K562 (cell line): ENCODE data around the gene CHD5.

Experiments used
- CREB1 ChIP-seq, 2 experiments: sonication (generic) in 1 of 2; formaldehyde crosslinking in 1 of 2; IDR thresholded peaks; 2 replicates each; pipeline versions ENCODE4 v1.6.1 to v1.8.0; 2012 to 2022; ENCODE audit warnings: inconsistent platforms in 1 of 2, mild to moderate bottlenecking in 1 of 2, missing genetic modification reagents in 1 of 2, moderate library complexity in 1 of 2
- GABPB1 ChIP-seq: sonication (generic); formaldehyde crosslinking; IDR thresholded peaks from 2 replicates; pipeline ENCODE4 v1.8.0; 2022; ENCODE audit warnings: mild to moderate bottlenecking, missing genetic modification reagents
- MEF2D ChIP-seq: conservative IDR thresholded peaks from 2 replicates; pipeline ENCODE4 v1.6.1; 2016; ENCODE audit warnings: low read depth, missing genetic modification characterization, missing compliant biosample characterization
- PHB2 ChIP-seq: fragments of 450-650 bp; IDR thresholded peaks from 2 replicates; pipeline ENCODE4 v1.6.1; 2017; ENCODE audit warnings: low read depth
- ZNF318 ChIP-seq, 2 experiments: fragments of 450-650 bp; IDR thresholded peaks; 2 replicates each; pipeline ENCODE4 v1.6.1; 2016; ENCODE audit warnings: mild to moderate bottlenecking in 2 of 2, borderline replicate concordance in 1 of 2, low read depth in 1 of 2, moderate library complexity in 1 of 2
- TF ChIP-seq, protein P1 (sequence below): sonication (generic); formaldehyde crosslinking; IDR thresholded peaks from 2 replicates; pipeline ENCODE4 v1.8.0; 2023; ENCODE audit warnings: mild to moderate bottlenecking, missing genetic modification reagents
- TF ChIP-seq, protein P2 (sequence below): sonication (generic); formaldehyde crosslinking; IDR thresholded peaks from 2 replicates; pipeline ENCODE4 v1.8.1; 2023; ENCODE audit warnings: mild to moderate bottlenecking, missing genetic modification reagents

DNA sequence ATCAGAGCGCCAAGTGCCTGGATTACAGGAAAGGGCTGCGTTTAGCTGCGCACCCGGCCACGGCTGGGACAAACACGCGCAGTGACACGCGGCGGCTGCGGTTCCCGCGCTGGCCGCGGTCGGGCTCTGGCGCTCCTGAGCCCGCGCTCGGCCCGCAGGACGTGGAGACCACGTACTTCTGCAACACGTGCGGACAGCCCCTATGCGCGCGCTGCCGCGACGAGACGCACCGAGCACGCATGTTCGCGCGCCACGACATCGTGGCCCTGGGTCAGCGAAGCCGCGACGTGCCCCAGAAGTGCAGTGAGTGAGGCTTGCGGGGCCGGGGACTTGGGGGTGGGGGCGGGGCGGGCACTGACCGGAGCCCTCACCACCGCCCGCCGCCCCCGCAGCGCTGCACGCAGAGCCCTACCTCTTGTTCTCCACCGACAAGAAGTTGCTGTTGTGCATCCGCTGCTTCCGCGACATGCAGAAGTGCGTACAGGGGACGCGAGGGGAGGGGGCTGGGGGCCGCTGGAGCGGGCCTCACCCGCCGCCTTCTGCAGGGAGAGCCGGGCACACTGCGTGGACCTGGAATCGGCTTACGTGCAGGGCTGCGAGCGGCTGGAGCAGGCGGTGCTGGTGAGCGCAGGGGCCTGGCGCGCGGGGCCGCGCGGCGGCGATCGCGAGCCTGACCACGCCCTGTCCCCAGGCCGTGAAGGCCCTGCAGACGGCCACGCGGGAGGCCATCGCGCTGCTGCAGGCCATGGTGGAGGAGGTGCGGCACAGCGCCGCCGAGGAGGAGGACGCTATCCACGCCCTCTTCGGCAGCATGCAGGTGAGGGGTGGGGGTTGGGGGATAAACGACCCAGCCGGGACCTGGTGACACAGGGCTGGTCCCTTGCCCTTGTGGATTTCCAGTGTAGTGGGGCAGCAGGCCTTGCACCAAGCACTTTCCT is 28.9 kb upstream of the CHD5 start:
- TF ChIP-seq, protein P1, sequence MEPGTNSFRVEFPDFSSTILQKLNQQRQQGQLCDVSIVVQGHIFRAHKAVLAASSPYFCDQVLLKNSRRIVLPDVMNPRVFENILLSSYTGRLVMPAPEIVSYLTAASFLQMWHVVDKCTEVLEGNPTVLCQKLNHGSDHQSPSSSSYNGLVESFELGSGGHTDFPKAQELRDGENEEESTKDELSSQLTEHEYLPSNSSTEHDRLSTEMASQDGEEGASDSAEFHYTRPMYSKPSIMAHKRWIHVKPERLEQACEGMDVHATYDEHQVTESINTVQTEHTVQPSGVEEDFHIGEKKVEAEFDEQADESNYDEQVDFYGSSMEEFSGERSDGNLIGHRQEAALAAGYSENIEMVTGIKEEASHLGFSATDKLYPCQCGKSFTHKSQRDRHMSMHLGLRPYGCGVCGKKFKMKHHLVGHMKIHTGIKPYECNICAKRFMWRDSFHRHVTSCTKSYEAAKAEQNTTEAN (CRISPR knock-in tag), result peak; percentile 88
- TF ChIP-seq, protein P2, sequence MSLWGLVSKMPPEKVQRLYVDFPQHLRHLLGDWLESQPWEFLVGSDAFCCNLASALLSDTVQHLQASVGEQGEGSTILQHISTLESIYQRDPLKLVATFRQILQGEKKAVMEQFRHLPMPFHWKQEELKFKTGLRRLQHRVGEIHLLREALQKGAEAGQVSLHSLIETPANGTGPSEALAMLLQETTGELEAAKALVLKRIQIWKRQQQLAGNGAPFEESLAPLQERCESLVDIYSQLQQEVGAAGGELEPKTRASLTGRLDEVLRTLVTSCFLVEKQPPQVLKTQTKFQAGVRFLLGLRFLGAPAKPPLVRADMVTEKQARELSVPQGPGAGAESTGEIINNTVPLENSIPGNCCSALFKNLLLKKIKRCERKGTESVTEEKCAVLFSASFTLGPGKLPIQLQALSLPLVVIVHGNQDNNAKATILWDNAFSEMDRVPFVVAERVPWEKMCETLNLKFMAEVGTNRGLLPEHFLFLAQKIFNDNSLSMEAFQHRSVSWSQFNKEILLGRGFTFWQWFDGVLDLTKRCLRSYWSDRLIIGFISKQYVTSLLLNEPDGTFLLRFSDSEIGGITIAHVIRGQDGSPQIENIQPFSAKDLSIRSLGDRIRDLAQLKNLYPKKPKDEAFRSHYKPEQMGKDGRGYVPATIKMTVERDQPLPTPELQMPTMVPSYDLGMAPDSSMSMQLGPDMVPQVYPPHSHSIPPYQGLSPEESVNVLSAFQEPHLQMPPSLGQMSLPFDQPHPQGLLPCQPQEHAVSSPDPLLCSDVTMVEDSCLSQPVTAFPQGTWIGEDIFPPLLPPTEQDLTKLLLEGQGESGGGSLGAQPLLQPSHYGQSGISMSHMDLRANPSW (CRISPR knock-in tag), result no peak
- TF ChIP-seq MEF2D (tag) (no peak), PHB2 (no peak), GABPB1 (0 out of 2 replicates have a peak, but pooled peaks have one; percentile 36), CREB1 (IDR thresholded peaks at IDR 0.05) (peak; percentile 59; the same call in 1 of the 2 replicates), CREB1 (CRISPR knock-in tag; IDR thresholded peaks at IDR 0.05) (peak; percentile 69), ZNF318 (IDR thresholded peaks at IDR 0.05; ENCODE audit: borderline replicate concordance in 1 of 2, low read depth in 1 of 2) (no peak)
